Mesendoderm (in vitro differentiated cells): Measurements from ENCODE around the gene ZNF543. TPM values are rescaled to one million over a fixed set of nuclear protein-coding genes. Genes with fewer than 3 reads are reported as not detected.
"Not testable (repeated sequence)": the region's sequence is repeated elsewhere in the genome, so short reads cannot be mapped to it uniquely, and the experiment has no call there.

ENCODE experiments used
- DNase-seq: peaks from one replicate; pipeline ENCODE4 v3.0.0; 2013
- H2AK5ac ChIP-seq: 2 replicates; pipeline ENCODE4 v1.6.1; 2013; ENCODE audit warnings: low read length, inconsistent platforms
- H2BK120ac ChIP-seq: 2 replicates; pipeline ENCODE4 v1.6.1; 2013; ENCODE audit warnings: low read depth, mild to moderate bottlenecking, low read length, moderate library complexity, mixed read lengths
- H2BK15ac ChIP-seq: replicated peaks from 2 replicates; pipeline ENCODE4 v1.6.1; 2013; ENCODE audit warnings: low read depth, mild to moderate bottlenecking, moderate library complexity
- H2BK5ac ChIP-seq: 2 replicates; pipeline ENCODE4 v1.6.1; 2013; ENCODE audit warnings: low read length, inconsistent platforms
- H3K18ac ChIP-seq: 2 replicates; pipeline ENCODE4 v1.6.1; 2013; ENCODE audit warnings: mild to moderate bottlenecking, low read length, mixed read lengths
- H3K23ac ChIP-seq: one replicate; pipeline ENCODE4 v1.6.1; 2013; ENCODE audit warnings: low read length
- H3K27ac ChIP-seq: 2 replicates; pipeline ENCODE4 v1.5.1; 2013; ENCODE audit warnings: low read depth, mild to moderate bottlenecking, inconsistent platforms, low read length, moderate library complexity
- H3K27me3 ChIP-seq: 2 replicates; pipeline ENCODE4 v1.6.1; 2013; ENCODE audit warnings: low read length, control low read depth, mild to moderate bottlenecking, inconsistent platforms; ENCODE audit not compliant: insufficient read depth, poor library complexity
- H3K36me3 ChIP-seq: 2 replicates; pipeline ENCODE4 v1.6.1; 2013; ENCODE audit warnings: low read length, inconsistent platforms; ENCODE audit not compliant: control insufficient read depth, insufficient read depth
- H3K4ac ChIP-seq: one replicate; pipeline ENCODE4 v1.6.1; 2013; ENCODE audit warnings: low read depth, mild to moderate bottlenecking, low read length, moderate library complexity
- H3K4me1 ChIP-seq: 2 replicates; pipeline ENCODE4 v1.6.1; 2013; ENCODE audit warnings: low read depth, low read length, inconsistent platforms; ENCODE audit not compliant: control insufficient read depth
- H3K4me2 ChIP-seq: 2 replicates; pipeline ENCODE4 v1.6.1; 2013; ENCODE audit warnings: low read length
- H3K4me3 ChIP-seq: 2 replicates; pipeline ENCODE4 v1.5.1; 2013; ENCODE audit warnings: mild to moderate bottlenecking, low read length
- H3K56ac ChIP-seq: one replicate; pipeline ENCODE4 v1.6.1; 2013; ENCODE audit warnings: low read length
- H3K79me1 ChIP-seq: 2 replicates; pipeline ENCODE4 v1.6.1; 2013; ENCODE audit warnings: low read length, inconsistent platforms
- H3K79me2 ChIP-seq: 2 replicates; pipeline ENCODE4 v1.6.1; 2013; ENCODE audit warnings: mild to moderate bottlenecking, low read length; ENCODE audit not compliant: control insufficient read depth, insufficient read depth
- H3K9ac ChIP-seq: 2 replicates; pipeline ENCODE4 v1.6.1; 2013; ENCODE audit warnings: low read length, inconsistent platforms
- H4K5ac ChIP-seq: one replicate; pipeline ENCODE4 v1.6.1; 2013; ENCODE audit warnings: low read length
- H4K8ac ChIP-seq: one replicate; pipeline ENCODE4 v1.6.1; 2013; ENCODE audit warnings: low read depth, mild to moderate bottlenecking, control low read depth, low read length, moderate library complexity
- WGBS: extraction: QIAGEN DNeasy Blood & Tissue Kit; methylation state at CpG from one replicate; pipeline ENCODE4 v1.1.7; 2013; ENCODE audit warnings: low lambda C conversion rate, missing lambda C conversion rate; ENCODE audit not compliant: insufficient coverage; ENCODE audit errors: extremely low coverage; 5-methylcytosine and 5-hydroxymethylcytosine counted together
- polyA plus RNA-seq, 2 experiments: library from polyadenylated mRNA; stranded (reverse); fragments of 200-250 nt; gene quantifications; one replicate each; pipeline ENCODE4 v1.2.3, GENCODE V29; 2013

The ZNF543 gene
- polyA plus RNA-seq (2013, experiment 1 of 2): 2.7 TPM
- polyA plus RNA-seq (2013, experiment 2 of 2): 2.6 TPM

DNA sequence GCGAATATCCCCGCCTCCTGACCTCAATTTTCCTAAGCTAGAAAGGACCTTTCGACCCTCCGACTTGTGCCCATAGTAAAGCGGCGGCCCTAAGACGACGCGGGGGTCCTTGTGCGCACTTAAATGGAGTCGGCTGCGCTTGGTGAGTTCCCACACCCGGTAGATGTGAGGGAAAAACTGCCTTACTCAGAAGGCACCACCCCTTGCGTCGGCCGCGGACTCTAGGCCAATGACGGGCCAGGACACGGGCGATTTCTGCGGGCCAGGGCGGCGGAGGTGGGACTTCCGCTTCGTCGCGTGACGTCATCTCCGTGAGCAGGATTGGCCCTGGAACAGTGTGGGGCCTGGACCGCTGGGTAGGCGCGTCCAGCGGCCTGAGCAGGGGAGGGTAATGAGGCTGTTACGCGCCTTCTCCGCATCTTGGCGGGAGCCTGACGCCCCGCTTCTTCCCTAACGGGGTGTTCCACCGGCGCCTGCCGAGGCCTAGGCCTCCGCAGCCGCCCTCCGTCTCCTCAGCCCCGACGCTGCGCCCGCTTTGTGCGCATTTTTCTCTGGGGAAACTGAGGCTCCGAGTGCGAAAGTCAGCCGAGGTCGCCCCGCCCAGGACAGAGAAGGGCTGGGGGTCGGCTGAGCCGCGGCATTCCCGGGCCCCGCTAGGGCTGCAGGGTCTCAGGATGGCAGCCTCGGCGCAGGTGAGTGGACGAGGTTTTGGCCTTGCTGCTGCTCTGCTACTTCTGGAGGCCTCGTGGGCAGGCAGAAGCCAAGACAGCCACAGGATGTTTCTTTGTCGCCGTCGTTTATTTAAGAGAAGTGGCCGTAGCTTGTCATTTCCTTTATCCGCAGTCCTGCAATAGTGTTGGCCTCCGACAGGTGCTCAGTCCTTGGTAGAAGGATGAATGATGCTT lies at the start of gene ZNF543:
Gene ZNF543, plus strand, starts transcription at position 293 of the 905 bp plus-strand sequence. Its CDS starts 382 bp downstream, at position 675.
- Histone ChIP-seq H3K4me3 (peak within 1 kb of the TSS; percentile 62), H3K4me2 (peak within 1 kb of the TSS; percentile 51), H3K27me3 (peaks cover 3% of the 10 kb centered on the region), H4K8ac (no peak within 1 kb of the TSS), H3K4ac (peak within 1 kb of the TSS; percentile 75), H2BK15ac (no peak within 1 kb of the TSS), H3K23ac (no peak within 1 kb of the TSS), H3K79me1 (peaks cover 11% of the 10 kb centered on the region), H3K56ac (peak within 1 kb of the TSS; percentile 89), H3K18ac (peak within 1 kb of the TSS; percentile 69), H3K9ac (peak within 1 kb of the TSS; percentile 90), H4K5ac (no peak within 1 kb of the TSS), H3K4me1 (peaks cover 2% of the 10 kb centered on the region), H2BK5ac (no peak within 1 kb of the TSS), H2BK120ac (no peak within 1 kb of the TSS), H3K79me2 (peaks cover 22% of the 10 kb centered on the region), H3K27ac (peak within 1 kb of the TSS; percentile 34), H3K36me3 (peaks cover 1% of the 10 kb centered on the region), H2AK5ac (no peak within 1 kb of the TSS)
- DNase-seq: peak; percentile 98
- WGBS: no CpG with 5 or more reads among the region's 71 CpGs

DNA sequence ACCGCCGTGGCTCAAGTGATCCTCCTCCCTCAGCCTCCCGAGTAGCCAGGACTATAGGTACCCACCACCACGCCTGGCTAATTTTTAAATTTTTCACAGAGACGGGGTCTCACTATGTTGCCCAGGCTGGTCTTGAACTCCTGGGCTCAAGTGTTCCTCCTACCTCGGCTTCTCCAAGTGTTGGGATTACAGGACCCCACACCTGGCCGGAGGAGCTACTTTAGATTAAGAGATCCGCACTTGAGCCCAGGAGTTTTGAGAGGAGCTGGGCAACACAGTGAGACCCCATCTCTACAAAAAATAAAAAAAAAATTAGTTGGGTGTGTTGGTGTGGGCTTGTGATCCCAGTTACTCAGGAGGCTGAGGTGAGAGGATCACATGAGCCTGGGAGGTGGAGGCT lies 49.0 kb upstream of the ZNF543 start:
- H3K4me2 ChIP-seq: no peak overlapping the region
- H3K56ac ChIP-seq: no peak overlapping the region
- no peak overlapping the region for H2BK15ac ChIP-seq
- DNase-seq: no peak
- WGBS: no CpG with 5 or more reads among the region's 8 CpGs
- H3K4me1 ChIP-seq: no peaks in the 10 kb centered on the region
- H3K36me3 ChIP-seq: no peaks in the 10 kb centered on the region
- no peak overlapping the region for H2AK5ac ChIP-seq
- H3K23ac ChIP-seq: no peak overlapping the region
- no peak overlapping the region for H3K18ac ChIP-seq
- H4K8ac ChIP-seq: no peak overlapping the region
- no peaks in the 10 kb centered on the region for H3K79me1 ChIP-seq
- no peak overlapping the region for H3K27ac ChIP-seq
- no peak overlapping the region for H3K4me3 ChIP-seq
- no peaks in the 10 kb centered on the region for H3K27me3 ChIP-seq
- no peak overlapping the region for H3K4ac ChIP-seq
- H3K79me2 ChIP-seq: no peaks in the 10 kb centered on the region
- no peak overlapping the region for H2BK120ac ChIP-seq
- no peak overlapping the region for H3K9ac ChIP-seq
- H2BK5ac ChIP-seq: no peak overlapping the region
- no peak overlapping the region for H4K5ac ChIP-seq

DNA sequence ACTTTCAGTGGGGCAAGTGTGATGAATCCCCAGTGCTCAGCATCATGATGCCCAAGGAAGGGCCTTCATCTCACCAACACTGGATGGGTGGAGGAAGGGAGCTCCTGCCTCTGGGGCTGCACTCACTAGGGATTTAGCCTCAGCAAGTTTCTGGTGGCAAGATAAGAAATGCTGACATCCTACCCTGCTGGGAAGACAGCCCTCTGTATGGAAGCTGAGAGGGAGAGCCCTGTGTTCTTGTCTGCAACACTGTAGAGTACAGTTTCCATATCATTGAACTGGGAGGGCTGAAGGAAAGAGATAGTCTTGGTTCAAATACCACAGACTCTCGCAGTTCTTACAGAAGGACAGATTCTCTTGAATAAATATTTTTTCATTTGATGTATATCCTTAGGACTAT lies 47.3 kb upstream of the ZNF543 start:
- H3K18ac ChIP-seq: no peak overlapping the region
- H3K4me1 ChIP-seq: no peaks in the 10 kb centered on the region
- no peak overlapping the region for H4K5ac ChIP-seq
- no peaks in the 10 kb centered on the region for H3K79me1 ChIP-seq
- no peak overlapping the region for H4K8ac ChIP-seq
- no peak overlapping the region for H3K27ac ChIP-seq
- H3K4me2 ChIP-seq: no peak overlapping the region
- H2BK5ac ChIP-seq: no peak overlapping the region
- H3K36me3 ChIP-seq: no peaks in the 10 kb centered on the region
- no peak overlapping the region for H3K4me3 ChIP-seq
- no peak overlapping the region for H2BK15ac ChIP-seq
- H3K79me2 ChIP-seq: no peaks in the 10 kb centered on the region
- no peak overlapping the region for H3K9ac ChIP-seq
- DNase-seq: no peak
- WGBS: no CpG with 5 or more reads among the region's 1 CpG
- H2BK120ac ChIP-seq: no peak overlapping the region
- H3K56ac ChIP-seq: no peak overlapping the region
- no peak overlapping the region for H2AK5ac ChIP-seq
- no peak overlapping the region for H3K23ac ChIP-seq
- no peaks in the 10 kb centered on the region for H3K27me3 ChIP-seq
- H3K4ac ChIP-seq: no peak overlapping the region

DNA sequence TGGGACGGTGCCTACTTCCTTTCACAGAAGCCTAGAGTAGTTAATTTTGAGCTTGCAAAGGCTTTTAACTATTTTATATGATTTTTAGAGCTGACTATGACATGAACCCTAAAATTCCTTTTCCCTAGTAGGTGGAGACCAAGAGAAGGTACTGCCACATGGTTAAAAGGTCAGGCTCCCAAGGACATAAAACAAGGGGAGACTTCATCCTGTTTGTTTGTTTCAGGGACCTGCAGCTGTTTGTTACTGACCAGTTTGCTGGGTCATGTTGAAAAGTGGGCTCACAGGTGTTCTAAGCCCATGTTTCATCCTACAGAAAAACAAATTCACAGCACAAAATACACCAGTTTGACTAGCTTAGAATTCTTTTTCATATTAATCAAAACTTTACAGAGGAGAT lies 43.8 kb upstream of the ZNF543 start:
- Histone ChIP-seq H3K9ac (no peak overlapping the region), H3K27ac (no peak overlapping the region), H3K23ac (no peak overlapping the region), H3K4me1 (no peaks in the 10 kb centered on the region), H3K4me3 (no peak overlapping the region), H3K4me2 (no peak overlapping the region), H3K27me3 (no peaks in the 10 kb centered on the region), H3K36me3 (no peaks in the 10 kb centered on the region), H4K5ac (no peak overlapping the region), H2BK120ac (no peak overlapping the region), H2BK15ac (no peak overlapping the region), H3K79me2 (peaks cover 10% of the 10 kb centered on the region), H3K79me1 (no peaks in the 10 kb centered on the region), H2BK5ac (no peak overlapping the region), H4K8ac (no peak overlapping the region), H3K56ac (no peak overlapping the region), H2AK5ac (no peak overlapping the region), H3K18ac (no peak overlapping the region), H3K4ac (no peak overlapping the region)
- DNase-seq: no peak
- WGBS: no CpG with 5 or more reads among the region's 1 CpG

DNA sequence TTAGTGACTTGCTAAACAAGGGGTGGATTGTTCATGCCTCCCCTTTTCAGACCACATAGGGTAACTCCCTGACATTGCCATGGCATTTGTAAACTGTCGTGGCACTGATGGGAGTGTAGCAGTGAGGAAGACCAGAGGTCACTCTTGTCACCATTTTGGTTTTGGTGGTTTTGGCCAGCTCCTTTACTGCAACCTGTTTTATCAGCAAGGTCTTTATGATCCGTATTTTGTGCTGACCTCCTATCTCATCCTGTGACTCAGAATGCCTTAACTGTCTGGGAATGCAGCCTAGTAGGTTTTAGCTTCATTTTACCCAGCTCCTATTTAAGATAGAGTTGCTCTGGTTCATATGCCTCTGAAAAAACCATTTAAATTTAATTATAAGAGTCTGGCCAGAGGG lies 41.8 kb upstream of the ZNF543 start:
- H3K4me1 ChIP-seq, H4K8ac ChIP-seq, H3K27me3 ChIP-seq, DNase-seq, H3K23ac ChIP-seq, H2AK5ac ChIP-seq, H3K27ac ChIP-seq, H3K36me3 ChIP-seq, H3K79me1 ChIP-seq, H3K4me2 ChIP-seq, H2BK120ac ChIP-seq, H3K9ac ChIP-seq, H3K4ac ChIP-seq, H2BK5ac ChIP-seq, H3K18ac ChIP-seq, H3K4me3 ChIP-seq, H3K56ac ChIP-seq, H4K5ac ChIP-seq, H2BK15ac ChIP-seq: not testable (repeated sequence)
- H3K79me2 ChIP-seq: peaks cover 28% of the 10 kb centered on the region
- WGBS: no CpG with 5 or more reads among the region's 2 CpGs
